HCT116 (cell line): ENCODE results near the gene SORCS2. TPM values are rescaled to one million over a fixed set of nuclear protein-coding genes. Genes with fewer than 3 reads are reported as not detected.

Source experiments
- ATAC-seq: fragments of 200-7000 bp; cut with Tn5 transposase; 2 replicates; pipeline ENCODE4 v1.9.1; 2020; ENCODE audit warnings: mild to moderate bottlenecking, moderate library complexity
- BruUV-seq: library from RNA; stranded (reverse); fragments of 400-500 nt; replicated peaks from 2 replicates; lab custom pipeline; 2021; lab: Mats Ljungman, UMichigan
- CTCF ChIA-PET: fragments of 300-600 bp; sonication (Branson Sonifier 250); formaldehyde crosslinking; loops from one replicate; lab custom pipeline; 2021; ENCODE audit warnings: antibody characterized with exemption; lab: Charles Lee
- POLR2A ChIA-PET: fragments of 300-600, 350-600 bp; sonication (Branson Sonifier 250); formaldehyde crosslinking; loops from one replicate; lab custom pipeline; 2021; ENCODE audit warnings: antibody characterized with exemption; lab: Charles Lee
- RAD21 ChIA-PET, 2 experiments: fragments of 300-600 bp; sonication (Branson Sonifier 250); formaldehyde crosslinking; loops; one replicate each; lab custom pipeline; 2023; ENCODE audit warnings: low total read pairs in 2 of 2; ENCODE audit not compliant: uncharacterized antibody in 2 of 2, unreplicated experiment in 2 of 2, low non-redundant PET in 1 of 2; lab: Charles Lee
- DNase-seq: peaks from one replicate; pipeline ENCODE4 v3.0.0-alpha.2; 2010; ENCODE audit warnings: low read depth, low spot score
- H2AFZ ChIP-seq: fragments of 200-600 bp; shearing (Covaris generic), sonication (generic); 2 replicates; pipeline ENCODE4 v1.6.1; 2017; ENCODE audit warnings: low read depth, mixed run types, mixed read lengths, antibody characterized with exemption, low read length; ENCODE audit not compliant: poor library complexity, severe bottlenecking
- H3K27ac ChIP-seq: 2 replicates; pipeline ENCODE4 v1.5.1; 2012; ENCODE audit warnings: low read depth, low read length
- H3K27me3 ChIP-seq: fragments of 200-600 bp; sonication (generic); 2 replicates; pipeline ENCODE4 v1.6.1; 2016; ENCODE audit warnings: mixed run types, low read length, mixed read lengths; ENCODE audit not compliant: insufficient read depth
- H3K36me3 ChIP-seq, 2 experiments: fragments of 200-500 bp in 1 of 2; fragments of 200-600 bp in 1 of 2; sonication (Bioruptor generic) in 1 of 2; sonication (generic) in 1 of 2; 2 replicates each; pipeline versions ENCODE4 v1.5.1 to v1.6.1; 2014 to 2016; ENCODE audit warnings: low read length in 2 of 2, inconsistent platforms in 1 of 2, mixed read lengths in 1 of 2, mixed run types in 1 of 2; ENCODE audit not compliant: insufficient read depth in 2 of 2, control insufficient read depth in 1 of 2
- H3K4me1 ChIP-seq, 2 experiments: fragments of 200-600 bp in 1 of 2; sonication (generic) in 1 of 2; 2 replicates each; pipeline versions ENCODE4 v1.5.1 to v1.6.1; 2012 to 2017; ENCODE audit warnings: low read length in 2 of 2, inconsistent platforms in 1 of 2, mild to moderate bottlenecking in 1 of 2, mixed read lengths in 1 of 2, mixed run types in 1 of 2, moderate library complexity in 1 of 2; ENCODE audit not compliant: insufficient read depth in 2 of 2, control insufficient read depth in 1 of 2
- H3K4me2 ChIP-seq: fragments of 200-600 bp; sonication (generic); 2 replicates; pipeline ENCODE4 v1.6.1; 2017; ENCODE audit warnings: mixed run types, low read length, mixed read lengths
- H3K4me3 ChIP-seq, 2 experiments: fragments of 200-600 bp in 1 of 2; sonication (generic) in 1 of 2; replicated peaks in 1 of 2; 2 replicates each; pipeline ENCODE4 v1.5.1; 2011 to 2016; ENCODE audit warnings: low read length in 2 of 2, control low read depth in 1 of 2, low read depth in 1 of 2, mild to moderate bottlenecking in 1 of 2, mixed read lengths in 1 of 2, mixed run types in 1 of 2
- H3K79me2 ChIP-seq: fragments of 200-600 bp; sonication (generic); 2 replicates; pipeline ENCODE4 v1.6.1; 2017; ENCODE audit warnings: mild to moderate bottlenecking, mixed run types, low read length, moderate library complexity, mixed read lengths; ENCODE audit not compliant: insufficient read depth
- H3K9ac ChIP-seq: fragments of 200-600 bp; sonication (generic); 2 replicates; pipeline ENCODE4 v1.6.1; 2016; ENCODE audit warnings: low read length, mixed read lengths
- H3K9me2 ChIP-seq: fragments of 200-600 bp; sonication (generic), shearing (Covaris generic); 2 replicates; pipeline ENCODE4 v1.6.1; 2017; ENCODE audit warnings: mixed run types, mild to moderate bottlenecking, moderate library complexity; ENCODE audit not compliant: insufficient read depth
- H3K9me3 ChIP-seq, 2 experiments: fragments of 200-500 bp in 1 of 2; fragments of 200-600 bp in 1 of 2; sonication (Bioruptor generic) in 1 of 2; sonication (generic) in 1 of 2; 2 replicates each; pipeline ENCODE4 v1.6.1; 2014 to 2017; ENCODE audit warnings: low read length in 2 of 2, mixed read lengths in 2 of 2, inconsistent platforms in 1 of 2, low read depth in 1 of 2, mild to moderate bottlenecking in 1 of 2, mixed run types in 1 of 2, moderate library complexity in 1 of 2; ENCODE audit not compliant: control insufficient read depth in 1 of 2, insufficient read depth in 1 of 2
- H4K20me1 ChIP-seq: fragments of 200-600 bp; sonication (generic), shearing (Covaris generic); 2 replicates; pipeline ENCODE4 v1.6.1; 2017; ENCODE audit warnings: mixed run types, mild to moderate bottlenecking, moderate library complexity; ENCODE audit not compliant: insufficient read depth
- CBX3 ChIP-seq: IDR thresholded peaks from 2 replicates; pipeline ENCODE4 v1.6.1; 2012; ENCODE audit warnings: low read depth
- CTCF ChIP-seq, 3 experiments: fragments of 200-600 bp in 1 of 3; sonication (generic) in 1 of 3; IDR thresholded peaks in 2 of 3; conservative IDR thresholded peaks in 1 of 3; 2 replicates each; pipeline ENCODE4 v1.5.1; 2012 to 2017; ENCODE audit warnings: low read depth in 2 of 3, low read length in 2 of 3, antibody characterized with exemption in 1 of 3, borderline replicate concordance in 1 of 3, control low read depth in 1 of 3, mild to moderate bottlenecking in 1 of 3, mixed read lengths in 1 of 3, mixed run types in 1 of 3, moderate library complexity in 1 of 3; ENCODE audit not compliant: insufficient read depth in 1 of 3
- EGR1 ChIP-seq: IDR thresholded peaks from 2 replicates; pipeline ENCODE4 v1.6.1; 2012; ENCODE audit warnings: low read depth
- EZH2 ChIP-seq: fragments of 200-600 bp; sonication (generic); IDR thresholded peaks from 2 replicates; pipeline ENCODE4 v1.6.1; 2017; ENCODE audit warnings: antibody characterized with exemption, mixed run types
- EZH2phosphoT487 ChIP-seq: fragments of 200-600 bp; IDR thresholded peaks from 2 replicates; pipeline ENCODE4 v1.6.1; 2018; ENCODE audit warnings: antibody characterized with exemption, borderline replicate concordance
- FOSL1 ChIP-seq: IDR thresholded peaks from 2 replicates; pipeline ENCODE4 v1.6.1; 2012; ENCODE audit warnings: low read depth
- MAX ChIP-seq: IDR thresholded peaks from 2 replicates; pipeline ENCODE4 v1.6.1; 2012
- POLR2AphosphoS5 ChIP-seq: IDR thresholded peaks from 2 replicates; pipeline ENCODE4 v1.6.1; 2011; ENCODE audit warnings: mild to moderate bottlenecking, low read depth, low read length, moderate library complexity
- REST ChIP-seq: IDR thresholded peaks from 2 replicates; pipeline ENCODE4 v1.6.1; 2012; ENCODE audit warnings: low read depth
- SIN3A ChIP-seq: IDR thresholded peaks from 2 replicates; pipeline ENCODE4 v1.6.1; 2012; ENCODE audit warnings: low read depth
- SP1 ChIP-seq: IDR thresholded peaks from 2 replicates; pipeline ENCODE4 v1.6.1; 2012; ENCODE audit warnings: low read depth
- TCF7L2 ChIP-seq: IDR thresholded peaks from 2 replicates; pipeline ENCODE4 v1.7.0; 2011; ENCODE audit warnings: borderline replicate concordance, inconsistent platforms; ENCODE audit not compliant: insufficient read depth, insufficient read length; ENCODE audit errors: extremely low read depth
- ZFX ChIP-seq: fragments of 450-650 bp; IDR thresholded peaks from 2 replicates; pipeline ENCODE4 v1.6.1; 2017
- ZNF274 ChIP-seq: fragments of 200-500 bp; sonication (Bioruptor generic); IDR thresholded peaks from 2 replicates; pipeline ENCODE4 v1.6.1; 2014; ENCODE audit warnings: mild to moderate bottlenecking, low read depth, low read length, inconsistent platforms
- intact Hi-C: fragments of 100-400 bp; cut with micrococcal nuclease; formaldehyde crosslinking; loops from 2 replicates; pipeline ENCODE4 v1.10.0; 2022
- total RNA-seq: library from RNA; stranded (reverse); gene quantifications from one replicate; pipeline ENCODE4 v1.2.1, GENCODE V29; 2021; ENCODE audit not compliant: unreplicated experiment
- TF ChIP-seq, protein P1 (sequence below): IDR thresholded peaks from 2 replicates; pipeline ENCODE4 v1.6.1; 2012

Gene SORCS2
- total RNA-seq, 1 experiment from 2014 or later: 0.37 TPM

DNA sequence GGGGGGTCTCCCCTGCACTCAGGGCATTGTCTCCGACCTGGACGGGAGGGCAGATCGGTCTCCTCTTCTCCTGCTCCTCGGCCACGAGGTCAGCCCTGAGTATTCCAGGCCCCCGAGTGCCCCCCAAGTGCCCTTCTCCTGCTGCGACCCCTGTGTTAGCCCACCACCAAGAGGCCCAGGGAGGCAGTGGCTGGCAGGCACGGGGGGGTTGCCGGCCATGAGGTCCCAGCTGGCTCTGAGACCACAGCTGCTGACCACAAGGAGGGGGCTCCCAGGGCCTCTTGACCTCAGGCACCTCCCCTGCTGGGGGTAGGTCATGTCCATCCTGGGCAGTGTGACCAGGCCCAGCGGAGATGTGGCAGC lies 428.5 kb downstream of the SORCS2 start:
- H3K36me3 ChIP-seq: no peaks in the 10 kb centered on the region
- H2AFZ ChIP-seq: no peak overlapping the region
- H3K9me2 ChIP-seq: no peaks in the 10 kb centered on the region
- ATAC-seq (no peak), DNase-seq (no peak)
- no peak overlapping the region for H3K9ac ChIP-seq
- intact Hi-C loops: no loop called here
- H3K9me3 ChIP-seq: no peaks in the 10 kb centered on the region
- H4K20me1 ChIP-seq: no peaks in the 10 kb centered on the region
- no peaks in the 10 kb centered on the region for H3K4me1 ChIP-seq
- no peak overlapping the region for H3K4me2 ChIP-seq
- ChIA-PET CTCF (no interaction called here), POLR2A (no interaction called here), RAD21 (no interaction called here)
- H3K79me2 ChIP-seq: no peaks in the 10 kb centered on the region
- no TSS peak for BruUV-seq
- H3K27me3 ChIP-seq: peaks cover 23% of the 10 kb centered on the region
- no peak for TF ChIP-seq SP1
- TF ChIP-seq CTCF (IDR thresholded peaks at IDR 0.05 in 2 of 3, conservative IDR thresholded peaks at IDR 0.05 in 1 of 3; ENCODE audit: borderline replicate concordance in 1 of 3, insufficient read depth in 1 of 3, low read depth in 2 of 3, low read length in 2 of 3): no peak
- no peak for TF ChIP-seq ZFX
- TF ChIP-seq, protein P1, sequence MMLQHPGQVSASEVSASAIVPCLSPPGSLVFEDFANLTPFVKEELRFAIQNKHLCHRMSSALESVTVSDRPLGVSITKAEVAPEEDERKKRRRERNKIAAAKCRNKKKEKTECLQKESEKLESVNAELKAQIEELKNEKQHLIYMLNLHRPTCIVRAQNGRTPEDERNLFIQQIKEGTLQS: no peak
- H3K27ac ChIP-seq: no peak overlapping the region
- H3K4me3 ChIP-seq: no peak overlapping the region

- Histone ChIP-seq H3K4me1 (no peaks in the 10 kb centered on the region), H3K27ac (no peak overlapping the region), H4K20me1 (no peaks in the 10 kb centered on the region), H3K9me2 (no peaks in the 10 kb centered on the region), H3K4me2 (no peak overlapping the region), H3K4me3 (no peak overlapping the region), H3K27me3 (peaks cover 19% of the 10 kb centered on the region), H3K9me3 (no peaks in the 10 kb centered on the region), H3K79me2 (no peaks in the 10 kb centered on the region), H3K9ac (no peak overlapping the region), H3K36me3 (no peaks in the 10 kb centered on the region), H2AFZ (no peak overlapping the region)
- no peak for DNase-seq
- ATAC-seq: no peak
- CTCF ChIA-PET: no interaction called here
- POLR2A ChIA-PET: no interaction called here
- intact Hi-C loops: no loop called here
- BruUV-seq: no TSS peak
- RAD21 ChIA-PET: no interaction called here
- TF ChIP-seq REST: no peak
- no peak for TF ChIP-seq CBX3
- no peak for TF ChIP-seq EGR1
- TF ChIP-seq MAX: no peak
- no peak for TF ChIP-seq ZNF274
- TF ChIP-seq EZH2: no peak
- TF ChIP-seq SIN3A: no peak
- TF ChIP-seq FOSL1: no peak
- no peak for TF ChIP-seq POLR2AphosphoS5
- TF ChIP-seq EZH2phosphoT487: no peak
- TF ChIP-seq SP1: no peak
- no peak for TF ChIP-seq TCF7L2
Observed at GRCh38 chr4:7621252-7622035, 429.1 kb downstream of the SORCS2 start.
